Measurements from ENCODE around the gene ASZ1.

DNA sequence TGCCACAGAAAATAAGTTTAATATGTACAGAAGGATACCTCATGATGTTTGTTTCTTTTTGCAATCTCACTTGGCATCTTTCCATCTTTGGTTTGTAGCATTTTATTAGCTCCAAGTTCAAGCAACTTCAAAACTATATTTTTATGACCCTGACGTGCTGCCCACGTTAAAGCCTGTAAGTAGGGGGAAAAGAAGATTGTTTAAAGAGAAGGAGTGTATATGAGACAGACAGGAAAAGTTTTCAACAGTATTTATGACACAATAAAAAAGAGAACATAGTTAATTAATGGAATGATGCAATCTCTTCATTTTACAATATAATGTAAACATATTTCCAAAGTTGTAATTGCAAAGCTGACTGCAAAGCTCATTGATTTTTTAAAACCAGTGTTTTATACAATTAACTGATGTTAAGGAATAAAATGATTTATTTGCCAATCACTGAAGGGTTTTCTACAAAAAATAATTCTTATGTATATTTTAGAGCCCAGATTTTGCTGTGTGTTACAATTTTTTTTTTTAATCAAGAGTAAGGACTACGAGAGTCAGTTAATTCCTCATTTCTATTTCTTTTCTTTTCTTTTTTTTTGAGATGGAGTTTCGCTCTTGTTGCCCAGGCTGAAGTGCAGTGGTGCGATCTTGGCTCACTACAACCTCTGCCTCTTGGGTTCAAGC is 42.5 kb downstream of the ASZ1 start:
- TF ChIP-seq CTCF (IDR thresholded peaks at IDR 0.05; ENCODE audit: insufficient read depth, low read length) (no peak), REST (IDR thresholded peaks at IDR 0.05; ENCODE audit: insufficient replicate concordance, low read depth) (no peak), SPI1 (IDR thresholded peaks at IDR 0.05; ENCODE audit: borderline replicate concordance, low read depth) (no peak), POLR2AphosphoS5 (IDR thresholded peaks at IDR 0.05; ENCODE audit: low read depth) (no peak), GABPA (IDR thresholded peaks at IDR 0.05; ENCODE audit: low read depth) (no peak)

Measured in HL-60 (cell line).